ENCODE measurements around the gene INSYN2B.

DNA sequence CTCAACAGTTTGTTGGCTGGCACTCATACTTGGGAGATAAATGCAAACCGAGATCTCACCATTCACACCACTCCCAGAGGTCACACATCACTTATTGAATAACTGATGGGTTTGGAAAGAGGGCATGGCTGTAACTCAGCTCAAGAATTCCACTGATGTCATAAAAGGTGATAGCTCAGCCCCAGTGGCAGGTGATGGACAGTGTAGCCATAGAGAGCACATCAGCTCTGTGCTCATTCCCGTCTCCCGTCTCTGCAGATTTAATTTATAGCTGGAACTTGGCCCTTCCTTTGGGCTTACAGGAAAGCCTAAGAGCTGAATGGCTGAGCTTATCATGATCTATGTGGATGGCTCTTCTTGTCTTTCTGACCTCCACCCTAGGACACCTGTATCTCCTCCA is 59.8 kb downstream of the INSYN2B start:
- TF ChIP-seq, protein P1, sequence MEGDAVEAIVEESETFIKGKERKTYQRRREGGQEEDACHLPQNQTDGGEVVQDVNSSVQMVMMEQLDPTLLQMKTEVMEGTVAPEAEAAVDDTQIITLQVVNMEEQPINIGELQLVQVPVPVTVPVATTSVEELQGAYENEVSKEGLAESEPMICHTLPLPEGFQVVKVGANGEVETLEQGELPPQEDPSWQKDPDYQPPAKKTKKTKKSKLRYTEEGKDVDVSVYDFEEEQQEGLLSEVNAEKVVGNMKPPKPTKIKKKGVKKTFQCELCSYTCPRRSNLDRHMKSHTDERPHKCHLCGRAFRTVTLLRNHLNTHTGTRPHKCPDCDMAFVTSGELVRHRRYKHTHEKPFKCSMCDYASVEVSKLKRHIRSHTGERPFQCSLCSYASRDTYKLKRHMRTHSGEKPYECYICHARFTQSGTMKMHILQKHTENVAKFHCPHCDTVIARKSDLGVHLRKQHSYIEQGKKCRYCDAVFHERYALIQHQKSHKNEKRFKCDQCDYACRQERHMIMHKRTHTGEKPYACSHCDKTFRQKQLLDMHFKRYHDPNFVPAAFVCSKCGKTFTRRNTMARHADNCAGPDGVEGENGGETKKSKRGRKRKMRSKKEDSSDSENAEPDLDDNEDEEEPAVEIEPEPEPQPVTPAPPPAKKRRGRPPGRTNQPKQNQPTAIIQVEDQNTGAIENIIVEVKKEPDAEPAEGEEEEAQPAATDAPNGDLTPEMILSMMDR (IDR thresholded peaks at IDR 0.05), result no peak
- TF ChIP-seq POLR2A (IDR thresholded peaks at IDR 0.05) (no peak), POLR2AphosphoS5 (IDR thresholded peaks at IDR 0.05) (no peak), EP300 (IDR thresholded peaks at IDR 0.05) (no peak)
